Glomerular visceral epithelial cell (primary cell): ENCODE data around the gene NFIB.
A peak's percentile ranks its signal among the peaks of the same experiment; 100 is the strongest.

Experiments
- DNase-seq: peaks from one replicate; pipeline ENCODE4 v3.0.0-alpha.2; 2016; ENCODE audit errors: extremely low spot score

NFIB gene

DNA sequence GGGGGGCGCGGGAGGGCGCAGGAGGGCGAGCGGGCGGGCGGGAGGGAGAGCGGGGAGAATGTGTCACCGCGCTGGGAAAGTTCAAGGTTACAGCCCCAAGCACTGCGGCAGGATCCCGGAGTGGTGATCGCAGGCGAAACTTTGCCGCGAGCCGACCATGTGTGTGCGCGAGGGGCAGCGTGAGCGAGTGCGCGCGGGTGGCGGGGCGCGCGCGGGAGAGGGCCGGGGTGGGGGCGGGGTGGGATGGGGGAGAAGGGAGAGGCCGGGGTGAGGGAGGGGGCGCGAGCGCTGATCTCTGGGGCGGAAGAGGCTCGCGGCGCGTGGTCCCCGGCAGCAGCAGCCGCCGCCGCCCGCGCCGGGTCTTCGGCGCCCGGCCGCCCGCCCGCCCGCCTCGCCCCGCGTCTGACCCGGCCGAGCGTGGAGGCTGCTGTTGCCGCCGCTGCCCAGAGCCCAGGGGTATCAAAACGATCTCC lies at the start of gene NFIB:
Gene NFIB (minus strand): TSS at position 191 of the 473 bp plus-strand sequence. CDS start 630 bp downstream, outside the sequence.
- peak; percentile 61 for DNase-seq

DNA sequence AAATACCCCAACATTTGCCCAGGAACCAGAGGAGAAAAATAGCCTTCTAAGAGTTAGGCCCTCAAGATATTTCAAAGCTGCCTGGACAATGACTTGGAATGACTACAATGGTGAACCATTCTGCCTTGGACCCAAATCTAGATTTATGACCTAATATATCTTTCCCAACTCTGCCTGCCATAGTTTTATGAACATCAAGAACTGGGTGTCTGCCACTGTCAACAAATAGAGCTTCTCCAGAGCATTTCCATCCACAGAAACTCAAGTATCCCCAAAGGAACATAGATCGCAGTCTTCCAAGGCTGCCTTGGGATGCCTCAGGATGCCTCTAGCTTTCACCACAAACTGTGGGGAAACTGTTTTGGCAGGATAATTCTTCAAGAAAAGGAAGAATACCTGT lies 48.2 kb upstream of the NFIB start:
- DNase-seq, result no peak

DNA sequence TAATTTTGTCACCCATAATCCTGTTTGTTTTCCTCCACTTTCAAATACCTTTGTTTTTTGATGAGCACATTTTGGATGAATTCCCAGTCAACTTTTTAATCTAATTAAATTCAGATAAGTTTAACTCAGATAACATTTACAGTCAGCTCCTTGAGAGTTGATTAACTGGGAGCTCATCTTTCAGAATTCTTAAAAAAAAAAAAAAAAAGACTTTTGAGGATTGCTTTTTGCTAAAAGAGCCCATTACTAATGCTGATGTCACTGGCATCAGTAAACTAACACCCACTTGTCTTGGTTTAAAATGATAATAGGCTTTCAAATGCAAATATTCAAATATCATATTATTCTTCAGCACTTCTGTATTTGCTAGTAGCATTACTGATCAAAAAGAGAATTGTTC lies 47.1 kb upstream of the NFIB start:
- no peak for DNase-seq

DNA sequence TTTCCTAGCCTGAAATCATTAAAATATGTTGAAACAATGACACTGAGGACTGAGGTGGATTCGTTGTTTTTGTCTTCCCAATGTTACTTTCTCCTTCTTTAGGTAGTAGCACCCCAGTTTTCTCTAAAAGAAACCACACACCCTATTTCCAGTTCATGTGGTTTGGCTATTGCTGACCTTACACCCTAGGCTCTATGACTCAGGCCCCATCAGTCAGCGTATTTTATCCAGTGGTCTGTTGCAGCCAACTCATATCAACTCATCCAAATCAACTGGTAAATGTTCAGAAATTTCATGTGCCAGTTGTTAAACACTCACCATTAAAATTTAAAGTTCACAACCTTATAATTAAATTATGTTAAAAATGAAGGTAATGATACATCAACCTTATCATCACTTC lies 44.6 kb upstream of the NFIB start:
- DNase-seq, result peak; percentile 25

DNA sequence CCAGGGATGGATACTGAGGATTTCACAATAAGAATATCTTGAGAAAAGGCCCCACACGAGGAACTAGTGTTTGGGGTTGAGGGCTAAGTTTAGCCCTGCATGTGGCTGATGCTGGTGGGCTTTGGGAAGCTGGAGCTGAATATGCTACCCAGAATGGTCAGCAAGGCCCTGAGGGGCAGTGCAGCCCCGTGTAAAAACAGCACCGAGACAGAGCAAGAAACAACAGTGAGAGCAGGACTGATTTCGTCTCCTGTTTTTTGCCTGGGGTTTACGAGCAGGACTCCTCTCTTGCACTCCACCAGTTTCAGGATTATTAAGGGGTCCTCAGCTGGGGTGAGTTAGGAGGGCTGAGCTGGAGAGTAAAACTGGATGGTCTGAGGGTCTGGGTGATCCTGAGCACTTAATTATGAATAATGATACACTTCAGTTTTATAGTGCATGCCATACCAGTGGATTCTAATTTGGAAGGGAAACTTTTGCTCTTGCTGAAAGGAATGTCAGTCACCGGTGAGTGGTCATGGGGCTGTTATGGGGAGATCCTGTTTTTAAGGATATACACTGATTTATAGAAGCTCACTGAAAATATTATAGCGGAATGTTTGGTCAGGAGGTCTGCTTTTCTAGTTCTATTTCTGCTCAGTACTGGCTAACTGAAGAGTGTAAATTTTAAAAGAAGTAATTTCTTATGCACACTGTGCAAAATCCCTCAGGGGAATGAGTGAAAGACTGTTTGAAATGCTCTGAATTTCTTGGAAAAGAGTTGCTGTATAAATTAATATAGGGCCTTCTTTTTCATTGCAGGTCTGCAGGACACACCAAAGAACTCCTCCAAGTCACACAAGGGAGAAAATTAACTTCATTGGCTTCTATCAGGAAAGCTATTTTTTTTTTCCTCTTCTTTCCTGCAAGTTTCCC lies 42.7 kb upstream of the NFIB start:
- no peak for DNase-seq

DNA sequence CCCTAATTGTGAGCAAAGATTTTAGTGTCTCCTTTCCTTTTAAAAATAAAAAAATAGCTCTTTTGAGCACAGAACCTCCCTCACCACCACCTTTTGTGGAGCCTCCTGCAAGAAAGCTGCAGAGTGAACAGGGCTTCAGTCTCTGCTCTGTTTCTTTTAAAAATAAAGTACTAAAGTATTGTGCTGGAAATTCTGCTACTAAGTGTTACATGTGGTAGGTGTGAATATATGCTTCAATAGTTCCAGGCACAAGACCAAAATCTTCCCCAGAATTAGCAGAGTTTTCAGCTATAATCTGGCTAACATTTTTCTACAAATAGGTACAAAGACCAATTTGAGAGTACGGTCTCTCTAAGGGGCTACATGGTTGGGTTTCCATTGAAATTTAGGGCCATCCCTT lies 40.3 kb upstream of the NFIB start:
- DNase-seq, result no peak

DNA sequence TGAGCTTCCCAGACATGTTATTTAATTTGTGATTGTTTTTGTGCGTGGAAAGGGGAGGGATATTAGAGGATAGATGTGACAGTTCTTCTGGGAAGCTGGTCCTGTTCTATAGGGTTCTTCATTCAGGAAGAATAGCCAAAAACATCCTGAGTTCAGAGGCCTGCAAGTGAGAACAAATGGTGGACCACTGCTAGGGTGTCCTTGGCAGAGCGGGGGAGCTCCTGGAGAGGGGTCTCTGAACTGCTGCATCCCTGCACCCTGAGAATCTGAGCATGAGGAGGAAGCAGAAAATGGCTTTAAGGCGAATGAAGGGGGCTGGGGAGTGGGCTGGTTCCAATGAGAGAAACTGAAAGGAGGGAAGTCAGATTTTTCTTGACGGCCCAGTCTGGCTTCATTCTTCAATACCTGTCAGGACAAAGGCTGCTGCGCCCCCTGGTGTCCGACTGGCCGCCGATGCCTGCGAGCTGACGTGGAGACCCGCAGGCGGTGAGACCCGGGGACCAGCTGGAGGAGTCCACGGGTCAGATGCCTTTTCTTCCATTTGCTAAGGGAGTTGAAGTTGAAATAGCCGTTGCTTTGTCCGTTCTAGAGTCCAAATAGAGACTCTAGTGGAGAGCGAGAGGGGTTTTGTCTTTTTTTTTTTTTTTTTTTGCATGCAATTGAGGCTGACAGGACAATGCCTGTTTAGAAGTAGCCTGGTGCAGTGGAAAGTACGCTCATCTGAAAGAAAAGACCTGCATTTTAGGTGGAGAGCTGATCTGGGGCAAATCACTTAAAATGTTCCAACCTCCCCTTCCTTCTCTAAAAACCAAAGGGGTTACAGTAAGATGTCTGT lies 39.5 kb upstream of the NFIB start:
- DNase-seq, result peak; percentile 81

DNA sequence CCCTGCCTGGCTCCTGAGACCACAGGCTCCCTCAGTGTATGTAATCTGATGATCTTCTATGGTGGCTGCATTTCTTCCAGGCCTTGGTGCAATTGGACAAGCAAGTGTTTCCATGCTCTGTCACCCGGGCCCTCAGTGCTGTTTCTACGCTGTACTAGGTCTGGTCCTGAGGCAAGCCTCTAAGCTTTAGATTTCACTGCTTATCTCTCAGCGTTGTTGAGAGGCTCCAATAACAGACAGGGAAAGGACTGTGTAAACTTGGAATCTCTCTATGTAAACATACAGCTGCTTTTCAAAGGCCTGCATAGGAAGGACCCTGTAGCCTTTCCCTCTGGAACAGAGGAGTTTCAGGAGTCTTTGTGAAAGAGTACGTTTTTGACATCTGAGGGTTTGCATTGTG lies 38.6 kb upstream of the NFIB start:
- no peak for DNase-seq

DNA sequence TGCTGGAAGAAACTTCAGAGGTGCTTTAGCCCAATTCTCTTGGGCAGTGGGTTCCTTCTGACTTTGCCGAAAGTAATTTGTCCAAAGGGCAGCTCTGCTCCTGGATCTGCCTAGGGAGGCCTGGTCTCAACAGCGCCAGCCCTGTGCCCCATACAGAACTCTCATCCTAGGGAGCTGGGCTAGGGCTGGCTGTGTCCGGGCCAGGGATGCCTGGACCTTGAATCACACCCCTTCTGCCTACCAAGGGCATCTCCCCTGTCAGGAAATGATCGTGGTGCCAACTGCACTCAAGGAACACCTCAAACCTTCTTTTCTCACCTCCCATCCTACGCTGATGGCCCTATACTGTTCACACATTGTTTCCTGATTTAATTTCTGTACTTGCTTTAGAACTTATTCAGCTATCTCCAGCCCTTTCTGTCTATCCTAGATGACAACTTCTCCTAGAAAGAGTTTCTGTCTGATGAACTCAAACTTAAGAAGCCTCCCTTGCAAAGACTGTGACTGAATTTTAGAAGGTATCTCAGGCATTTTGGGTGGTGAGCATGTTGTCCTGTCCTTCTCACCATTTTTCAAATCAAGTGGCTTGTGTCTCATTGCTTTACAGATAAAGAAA lies 37.4 kb upstream of the NFIB start:
- no peak for DNase-seq

DNA sequence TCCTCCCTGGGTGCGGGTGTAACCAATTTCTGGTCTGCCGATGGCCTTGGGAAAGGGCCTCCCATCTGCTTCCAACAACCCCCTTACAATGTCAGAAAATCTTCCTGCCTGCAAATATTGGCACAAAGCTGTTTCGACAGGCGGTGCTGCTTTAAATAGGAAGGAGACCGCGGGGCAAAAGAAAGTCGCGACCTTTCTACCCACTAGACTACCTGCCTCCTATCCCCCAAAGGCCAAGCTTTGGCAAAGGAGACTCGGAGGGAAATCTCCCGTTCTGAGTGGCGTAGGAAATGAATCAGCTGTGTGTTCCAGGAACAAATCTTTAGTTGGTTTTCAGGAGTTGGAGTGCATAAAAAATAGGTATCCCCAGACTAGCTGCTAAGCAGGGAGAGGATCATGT lies 36.8 kb upstream of the NFIB start:
- DNase-seq, result no peak

DNA sequence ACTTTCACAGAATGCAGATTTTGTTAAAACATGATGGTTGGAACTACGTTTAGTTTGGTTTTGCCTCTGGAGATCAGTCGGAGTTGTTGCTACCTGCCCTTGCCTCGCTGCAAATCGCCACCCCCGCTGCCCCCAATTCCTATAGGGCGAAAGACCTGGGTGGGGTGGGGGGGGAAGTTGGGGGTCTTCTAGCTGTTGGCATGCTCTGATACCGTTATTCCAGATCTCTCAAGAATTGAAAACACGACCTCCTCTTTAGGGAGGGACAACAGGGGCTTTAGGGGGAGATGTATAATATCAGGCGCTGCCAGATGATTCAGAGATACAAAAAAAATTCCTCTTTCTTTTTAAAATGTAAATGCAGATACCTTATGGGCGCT lies 36.4 kb upstream of the NFIB start:
- DNase-seq, result no peak

DNA sequence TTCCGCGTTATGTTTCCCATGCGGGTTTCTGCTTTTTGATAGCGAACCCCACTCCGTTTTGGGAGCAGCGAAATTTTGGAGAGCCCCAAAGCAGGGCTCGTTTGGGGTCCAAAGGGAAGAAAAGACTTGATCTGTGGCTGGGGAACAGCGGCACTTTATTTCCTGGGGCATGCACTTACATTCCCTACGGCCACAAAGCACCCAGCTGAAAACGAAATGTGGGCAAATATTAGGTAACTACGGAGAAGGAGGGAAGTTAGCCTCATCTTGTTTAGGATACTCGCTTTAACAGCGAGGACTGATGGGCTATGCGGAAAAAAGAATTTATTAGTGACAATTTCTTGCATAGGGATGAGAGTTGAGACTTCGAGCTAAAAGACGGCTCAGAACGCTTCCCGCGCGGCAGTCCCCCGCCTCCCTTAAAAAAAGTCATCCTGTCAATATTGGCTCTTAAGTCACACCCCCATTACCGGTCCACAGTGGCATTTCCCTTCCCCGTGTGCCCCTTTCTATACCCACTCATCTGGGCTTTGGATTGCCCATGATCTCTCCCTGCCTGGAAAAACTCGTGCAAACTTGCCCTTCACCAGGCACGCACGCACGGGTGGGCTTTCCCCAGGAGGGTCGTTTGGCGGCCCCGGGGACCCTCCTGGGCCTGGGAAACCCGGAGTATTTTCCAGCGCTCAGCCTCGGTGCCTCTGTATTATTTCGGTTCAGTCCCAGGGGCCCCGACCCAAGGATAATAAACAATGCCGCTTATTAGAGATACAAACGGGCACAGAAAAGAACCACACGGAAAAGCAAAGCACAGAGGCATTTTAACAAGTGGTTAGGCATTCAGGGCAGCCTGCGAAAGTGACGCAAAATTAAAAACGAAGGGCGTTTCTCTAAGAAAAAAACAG lies 35.8 kb upstream of the NFIB start:
- DNase-seq, result no peak

DNA sequence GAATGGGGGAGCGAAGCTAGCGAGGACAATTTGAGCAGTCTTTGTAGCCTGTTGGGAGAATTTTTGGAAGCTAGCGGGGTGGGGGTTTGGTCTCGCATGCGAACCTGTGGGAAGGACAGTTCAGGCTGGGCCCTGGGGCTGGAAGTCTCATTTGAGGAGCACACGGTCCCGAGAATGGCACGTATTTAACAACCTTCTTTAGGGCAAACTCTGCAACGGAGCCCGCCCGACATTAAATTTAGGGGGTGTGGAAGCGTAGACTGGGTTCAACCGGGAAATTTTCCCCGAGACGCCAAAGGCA lies 35.2 kb upstream of the NFIB start:
- DNase-seq, result no peak

DNA sequence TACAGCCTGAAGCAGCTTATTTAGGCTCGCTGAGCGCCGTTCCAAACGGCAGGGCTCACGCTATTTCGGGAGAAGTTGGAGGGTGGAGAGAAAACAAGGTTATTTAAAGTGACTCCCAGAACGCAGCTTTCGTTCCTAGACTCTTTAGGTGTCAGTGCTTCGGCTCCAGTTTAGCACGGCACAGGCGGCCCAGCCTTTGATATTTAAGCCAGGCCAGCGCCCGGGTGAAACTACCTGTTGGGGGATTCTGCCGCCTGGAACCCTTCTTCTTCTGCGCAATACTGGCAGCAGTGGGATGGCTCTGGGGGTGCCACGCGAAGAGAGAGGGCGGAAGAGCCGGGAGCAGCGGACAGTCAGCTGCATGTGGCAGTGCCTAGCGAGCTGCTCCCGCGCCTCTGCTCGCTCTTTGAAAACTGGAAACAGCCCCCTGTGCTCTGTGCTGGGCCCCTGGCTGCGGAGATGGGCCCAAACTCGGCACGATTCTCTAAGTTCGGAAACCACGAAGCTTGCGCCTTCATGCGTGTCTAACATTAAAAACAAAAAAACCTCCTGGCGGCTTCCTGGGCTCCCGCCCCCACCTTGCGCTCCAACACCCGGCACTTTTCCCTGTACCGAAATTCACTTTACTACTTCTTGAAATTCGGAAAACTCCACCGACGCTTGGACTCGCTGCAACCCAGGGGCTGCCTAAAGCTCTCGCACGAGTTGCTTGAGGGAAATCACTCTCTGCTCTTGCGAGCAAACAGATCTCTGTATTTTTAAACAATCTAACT lies 34.6 kb upstream of the NFIB start:
- peak; percentile 19 for DNase-seq

DNA sequence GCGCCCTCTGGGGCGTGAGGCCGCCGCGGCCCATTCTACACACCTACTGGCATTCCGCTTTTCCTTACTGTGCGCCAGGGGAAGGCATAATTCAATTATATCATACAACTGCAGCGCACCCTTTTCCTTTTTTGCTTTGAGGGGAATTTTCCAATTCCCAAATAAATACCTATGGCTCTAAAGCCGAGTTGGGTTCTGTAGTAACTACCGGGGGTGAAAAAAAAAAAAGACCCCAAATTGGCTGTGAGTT lies 34.1 kb upstream of the NFIB start:
- DNase-seq, result peak; percentile 33

DNA sequence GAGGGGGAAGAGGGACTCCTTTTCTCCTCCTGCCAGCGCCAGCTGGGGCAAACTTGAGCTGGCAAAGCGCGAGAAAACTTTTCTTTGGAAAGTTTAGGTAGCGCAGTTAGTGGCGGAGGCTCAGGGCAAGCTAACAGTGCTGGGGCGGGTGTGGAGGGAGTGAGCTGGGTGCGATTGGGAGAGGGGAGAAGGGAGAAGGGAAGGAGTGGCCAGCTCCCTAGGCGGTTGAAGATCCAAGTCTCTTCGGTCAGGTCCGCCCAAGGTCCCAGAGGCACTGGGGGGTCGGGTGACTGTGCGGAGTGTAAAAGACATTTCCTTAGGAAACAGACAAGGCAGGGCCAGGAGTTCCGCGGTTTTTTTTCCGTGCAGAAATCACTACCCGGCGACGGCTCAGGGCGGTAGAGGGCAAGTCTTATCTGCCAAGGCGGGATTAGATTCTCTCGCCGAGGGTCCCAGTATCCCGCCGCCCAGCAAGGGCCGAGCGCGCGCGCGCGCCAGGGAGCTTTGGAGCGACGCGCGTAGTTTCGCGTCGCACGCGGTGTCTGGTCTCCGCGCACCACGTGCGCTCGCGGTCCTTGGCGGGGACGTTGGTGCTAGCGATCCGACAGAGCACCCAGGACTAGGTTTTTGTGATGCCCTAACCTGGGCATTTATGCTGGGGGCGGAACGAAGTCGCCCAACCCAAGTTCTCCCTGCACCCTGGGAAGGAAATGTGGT lies 33.6 kb upstream of the NFIB start:
- peak; percentile 22 for DNase-seq

DNA sequence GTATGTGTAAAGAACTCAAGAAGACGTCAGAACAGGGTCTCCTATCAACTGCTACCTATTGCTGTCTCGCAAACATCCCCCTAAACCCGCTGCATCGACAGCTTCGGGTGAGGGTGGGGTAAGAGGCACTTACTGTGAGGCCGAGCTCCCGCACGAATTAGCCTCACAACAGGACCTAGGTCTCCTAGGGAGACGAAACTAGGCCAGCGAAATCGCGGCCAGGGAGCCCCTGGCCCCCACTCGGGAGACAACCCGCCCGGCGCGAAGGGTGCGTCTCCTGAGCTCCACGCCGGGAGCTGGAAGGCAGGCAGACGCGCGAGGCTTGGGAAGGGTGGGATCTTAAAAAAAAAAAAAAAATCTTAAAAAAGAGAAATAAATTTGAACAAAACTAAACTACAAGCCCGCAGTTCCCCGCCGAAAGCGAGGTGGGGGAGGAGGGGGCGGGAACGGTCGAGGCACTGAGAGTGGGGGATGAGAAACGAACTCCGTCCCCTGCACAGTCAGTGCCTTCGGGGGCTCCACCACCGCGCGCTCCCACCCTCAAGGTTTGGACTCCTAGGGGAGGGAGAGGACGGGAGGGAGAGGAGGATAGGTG lies 33.0 kb upstream of the NFIB start:
- no peak for DNase-seq

DNA sequence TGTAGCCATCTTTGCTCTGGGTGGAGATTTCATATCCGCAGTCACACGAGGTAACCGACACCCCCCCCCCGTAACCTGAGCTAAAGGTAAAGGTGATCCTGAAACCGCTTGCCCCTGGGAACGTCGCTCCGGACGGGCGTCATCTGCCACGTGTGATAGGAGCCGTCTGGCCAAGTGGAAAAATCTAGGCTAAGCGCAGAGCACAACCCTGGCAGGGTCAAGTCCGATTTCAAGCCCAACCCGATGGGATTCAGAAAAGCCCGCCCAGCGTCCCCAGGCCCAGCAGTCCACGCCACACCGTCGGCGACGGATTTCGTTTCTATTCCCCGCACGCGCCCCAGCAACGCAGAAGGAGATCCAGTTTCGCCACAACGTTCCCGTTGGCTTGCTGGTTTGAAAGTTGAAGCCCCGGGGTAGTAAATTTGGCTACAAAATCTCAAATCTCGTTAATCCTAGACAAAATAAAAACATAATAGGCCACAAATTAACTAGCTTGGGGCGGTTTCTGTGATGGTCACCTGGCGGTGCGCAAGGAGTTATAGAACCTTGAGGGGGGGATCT lies 32.4 kb upstream of the NFIB start:
- DNase-seq, result no peak

DNA sequence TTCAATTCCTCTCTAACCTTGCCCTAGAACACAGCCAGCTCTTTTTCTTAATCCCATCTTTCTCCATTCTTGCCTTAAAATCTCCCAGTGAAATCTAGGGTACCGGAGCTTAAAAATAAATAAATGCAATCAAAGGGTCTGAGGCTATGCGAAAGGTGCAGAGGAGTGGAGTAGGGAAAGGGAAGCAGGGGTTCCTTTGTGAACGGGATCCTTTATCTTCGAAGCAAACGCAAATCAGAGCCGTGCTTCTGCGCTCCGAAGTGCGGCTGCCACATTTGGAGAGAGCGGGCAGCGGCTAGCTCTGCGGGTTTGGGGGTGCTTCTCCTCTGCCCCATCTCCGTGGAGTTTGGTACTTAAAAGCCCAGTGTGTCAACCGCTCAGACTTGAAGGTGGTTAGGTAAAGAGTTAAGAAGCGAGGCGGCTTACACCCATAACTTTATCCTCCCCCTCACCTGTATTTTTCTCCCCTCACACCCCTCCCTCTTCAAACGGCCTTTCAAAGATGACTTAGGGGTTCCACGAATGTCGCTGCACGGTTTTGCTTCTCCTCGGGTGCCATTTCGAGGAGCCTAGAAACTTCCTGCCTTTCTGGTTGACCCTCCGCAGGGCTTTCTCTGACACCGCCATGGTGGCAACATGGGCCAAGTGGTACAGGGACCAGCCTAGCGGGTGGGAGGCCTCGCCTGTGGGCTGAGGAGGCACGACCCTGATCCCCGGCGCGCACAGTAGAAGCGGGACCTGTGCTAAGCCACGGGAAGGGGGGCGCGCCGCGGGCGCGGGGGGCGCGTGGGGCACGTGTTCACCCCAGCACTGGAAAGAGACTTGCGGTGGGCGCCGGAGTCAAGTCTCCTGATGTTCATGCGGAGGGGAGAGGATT lies 31.7 kb upstream of the NFIB start:
- DNase-seq, result no peak
